Heart left ventricle (tissue), 16 donors: Measurements from ENCODE around the gene ALPK3. TPM values are rescaled to one million over a fixed set of nuclear protein-coding genes. Genes with fewer than 3 reads are reported as not detected.

Source experiments
- ATAC-seq, 4 donors: fragments of 200-7000 bp; cut with Tn5 transposase; one replicate each; pipeline ENCODE4 v1.9.1; 2020 to 2022; ENCODE audit warnings: moderate library complexity in 4 of 4, mild to moderate bottlenecking in 3 of 4, moderate number of reproducible peaks in 1 of 4
- DNase-seq, 5 donors: peaks; one replicate each; pipeline ENCODE4 v3.0.0-alpha.2; 2020
- H3K27ac ChIP-seq, 12 donors: fragments of 200-600 bp; sonication (generic) in 4 of 12; one replicate each; pipeline versions ENCODE4 v1.5.0 to v1.8.0; 2016 to 2022; ENCODE audit warnings: mild to moderate bottlenecking in 2 of 12
- H3K27me3 ChIP-seq, 9 donors: fragments of 200-600 bp; sonication (generic) in 2 of 9; one replicate each; pipeline versions ENCODE4 v1.5.1 to v1.8.0; 2016 to 2022; ENCODE audit warnings: mild to moderate bottlenecking in 3 of 9
- H3K36me3 ChIP-seq, 9 donors: fragments of 200-600 bp; sonication (generic) in 2 of 9; one replicate each; pipeline versions ENCODE4 v1.5.0 to v1.8.0; 2018 to 2022; ENCODE audit warnings: mild to moderate bottlenecking in 2 of 9
- H3K4me1 ChIP-seq, 12 donors: fragments of 200-600 bp; sonication (generic) in 4 of 12; one replicate each; pipeline versions ENCODE4 v1.5.0 to v1.8.0; 2016 to 2022; ENCODE audit warnings: mild to moderate bottlenecking in 3 of 12
- H3K4me3 ChIP-seq, 12 donors: fragments of 200-600 bp; sonication (generic) in 4 of 12; one replicate each; pipeline versions ENCODE4 v1.5.0 to v1.8.0; 2017 to 2022; ENCODE audit warnings: mild to moderate bottlenecking in 9 of 12, moderate library complexity in 4 of 12
- H3K9me3 ChIP-seq, 12 donors: fragments of 200-600 bp; sonication (generic) in 4 of 12; one replicate each; pipeline versions ENCODE4 v1.5.0 to v1.8.0; 2016 to 2022; ENCODE audit warnings: mild to moderate bottlenecking in 1 of 12
- POLR2A ChIP-seq, 2 donors: fragments of 450-650 bp; IDR thresholded peaks; one replicate each; pipeline ENCODE4 v1.6.1; 2017; ENCODE audit warnings: antibody characterized with exemption in 2 of 2, mild to moderate bottlenecking in 2 of 2, moderate library complexity in 2 of 2
- WGBS, 4 donors: extraction: QIAGEN DNeasy Blood & Tissue Kit in 2 of 4; methylation state at CpG; one replicate each; pipeline versions ENCODE4 v1.1.5 to v1.1.7; 2013 to 2018; 5-methylcytosine and 5-hydroxymethylcytosine counted together
- intact Hi-C, 10 donors: fragments of 100-400 bp; cut with DNase I; formaldehyde crosslinking; loops; one replicate each; pipeline versions ENCODE4 v1.11.1 to v1.14.2; 2022
- polyA plus RNA-seq, 2 donors: library from polyadenylated mRNA; stranded (reverse); fragments of 200-250 nt; gene quantifications; one replicate each; pipeline ENCODE4 v1.2.3, GENCODE V29; 2013
- total RNA-seq, 9 donors: library from RNA; depleted of rRNA in 2 of 9; stranded (reverse); fragments of >200 nt in 2 of 9; fragmentation: NEBNext Ultra II Directional in 3 of 9; extraction: Animal tissue kit (Norgen Biotek cat#: 25700) in 3 of 9; gene quantifications; one replicate each; pipeline versions ENCODE4 v1.1.0 to v1.2.4, GENCODE V29; 2016 to 2023
- TF ChIP-seq, protein P1 (sequence below), 12 donors: fragments of 200-600 bp; sonication (generic) in 4 of 12; IDR thresholded peaks; one replicate each; pipeline versions ENCODE4 v1.5.0 to v1.8.0; 2018 to 2022; ENCODE audit warnings: antibody characterized with exemption in 12 of 12, mild to moderate bottlenecking in 5 of 12
- donor health status: ischemic (EF 13 %, LVEDD 7.1; RV severe dilation, severe dysfunction).
- donor health status: healthy with polysubstance abuse.
- donor health status: DM: no; HTN: yes; CAD: no.
- donor health status: DM: no; HTN: no; CAD: no.
- donor health status: ischemic (EF 25% LVEDD 6.9; RV normal size, moderate dysfunction).
- donor health status: ischemic (EF 25% LVEDD 5.7; RV mildly dilated, moderate dysfunction).
- donor health status: healthy.
- donor health status: DM: yes; HTN: yes; CAD: no.
- donor health status: ischemic (EF 35%, LVEDD 5.7; RV mildly dilated, moderate dysfunction).
- donor health status: nonischemic (EF 11% LVEDD 7.7; RV severe dilation, severe dysfunction).
- donor health status: DM: yes; HTN: yes; CAD: no.
- donor health status: PGD.
- donor health status: ischemic (EF 29% LVEDD 5.4; RV normal size, mild dysfunction).
- donor health status: nonischemic (EF 23%, LVEDD 6.1; RV moderate dilation, normal function).

The ALPK3 gene
- total and polyA plus RNA-seq, 11 donors: 82.2 to 258 (median 144) TPM

DNA sequence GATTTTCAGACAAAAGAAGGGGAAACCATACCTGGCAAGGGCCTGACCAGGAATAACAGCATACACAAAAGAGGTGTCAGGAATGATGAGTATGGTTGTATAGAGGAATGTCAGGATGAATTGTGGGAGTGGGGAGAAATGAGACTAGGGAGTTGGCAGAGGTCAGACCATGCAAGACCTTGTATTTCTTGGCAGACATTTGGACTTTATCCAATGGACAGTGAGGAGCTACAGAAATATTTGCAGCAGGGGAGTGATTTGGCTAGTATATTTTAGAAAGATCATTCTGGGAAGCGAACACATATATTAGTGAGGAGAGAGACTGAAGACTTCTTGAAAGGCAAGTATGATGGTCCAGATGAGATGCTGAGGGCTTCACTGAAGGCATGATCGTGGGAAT, 25.4 kb upstream of the ALPK3 start:
- TF ChIP-seq POLR2A (IDR thresholded peaks at IDR 0.05): no peak
- TF ChIP-seq, protein P1, sequence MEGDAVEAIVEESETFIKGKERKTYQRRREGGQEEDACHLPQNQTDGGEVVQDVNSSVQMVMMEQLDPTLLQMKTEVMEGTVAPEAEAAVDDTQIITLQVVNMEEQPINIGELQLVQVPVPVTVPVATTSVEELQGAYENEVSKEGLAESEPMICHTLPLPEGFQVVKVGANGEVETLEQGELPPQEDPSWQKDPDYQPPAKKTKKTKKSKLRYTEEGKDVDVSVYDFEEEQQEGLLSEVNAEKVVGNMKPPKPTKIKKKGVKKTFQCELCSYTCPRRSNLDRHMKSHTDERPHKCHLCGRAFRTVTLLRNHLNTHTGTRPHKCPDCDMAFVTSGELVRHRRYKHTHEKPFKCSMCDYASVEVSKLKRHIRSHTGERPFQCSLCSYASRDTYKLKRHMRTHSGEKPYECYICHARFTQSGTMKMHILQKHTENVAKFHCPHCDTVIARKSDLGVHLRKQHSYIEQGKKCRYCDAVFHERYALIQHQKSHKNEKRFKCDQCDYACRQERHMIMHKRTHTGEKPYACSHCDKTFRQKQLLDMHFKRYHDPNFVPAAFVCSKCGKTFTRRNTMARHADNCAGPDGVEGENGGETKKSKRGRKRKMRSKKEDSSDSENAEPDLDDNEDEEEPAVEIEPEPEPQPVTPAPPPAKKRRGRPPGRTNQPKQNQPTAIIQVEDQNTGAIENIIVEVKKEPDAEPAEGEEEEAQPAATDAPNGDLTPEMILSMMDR (IDR thresholded peaks at IDR 0.05): no peak
- peaks cover 0 to 69% (median 42%) of the 10 kb centered on the region in 9 donors for H3K36me3 ChIP-seq
- H3K4me1 ChIP-seq: peaks cover 0 to 26% (median 14%) of the 10 kb centered on the region in 12 donors
- H3K9me3 ChIP-seq: no peaks in the 10 kb centered on the region
- intact Hi-C loops: loop anchor here in 1 of 10 donors (10.0 kb wide), 1 partner anchor 107 kb away; no protein-coding TSS in a partner anchor
- no peak overlapping the region for H3K4me3 ChIP-seq
- H3K27me3 ChIP-seq: no peaks in the 10 kb centered on the region
- ATAC-seq: no peak
- no peak for DNase-seq
- no peak overlapping the region for H3K27ac ChIP-seq
- whole genome bisulfite sequencing, 4 donors: 94 to 96% (median 95%) methylated on average over 2 of the region's 2 CpGs

DNA sequence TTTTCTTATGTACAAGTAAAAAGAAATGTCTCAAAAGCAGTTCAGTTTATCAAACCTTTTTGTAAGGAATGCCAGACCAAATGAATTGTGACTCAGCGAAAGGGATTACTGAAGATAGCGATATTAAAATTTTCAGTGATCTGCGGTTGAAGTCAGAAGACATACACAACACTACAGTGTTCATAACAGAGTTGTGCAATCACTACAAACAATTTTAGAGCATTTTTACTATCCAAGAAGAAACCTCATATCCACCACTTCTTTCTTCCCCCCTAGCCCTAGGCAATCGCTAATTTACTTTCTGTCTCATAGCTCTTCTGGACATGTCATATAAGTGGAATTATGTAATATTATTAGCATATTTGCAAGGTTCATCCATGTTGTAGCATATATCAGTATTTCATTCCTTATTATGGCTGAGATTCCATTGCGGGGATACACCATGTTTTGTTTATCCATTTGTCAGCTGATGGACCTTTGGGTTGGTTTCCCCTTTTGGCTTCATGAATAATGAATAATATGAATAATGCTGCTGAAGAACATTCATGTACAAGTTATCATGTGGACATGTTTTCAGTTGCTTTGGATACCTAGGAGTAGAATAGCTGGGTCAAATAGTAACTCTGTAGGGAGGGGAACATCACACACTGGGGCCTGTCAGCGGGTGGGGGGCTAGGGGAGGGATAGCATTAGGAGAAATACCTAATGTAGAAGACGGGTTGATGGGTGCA, 23.6 kb upstream of the ALPK3 start:
- ATAC-seq (no peak), DNase-seq (no peak)
- H3K27me3 ChIP-seq: no peaks in the 10 kb centered on the region
- H3K9me3 ChIP-seq: no peaks in the 10 kb centered on the region
- H3K4me1 ChIP-seq: peaks cover 0 to 9% (median under 1%) of the 10 kb centered on the region in 12 donors
- TF ChIP-seq, protein P1 (IDR thresholded peaks at IDR 0.05): no peak
- no peak for TF ChIP-seq POLR2A (IDR thresholded peaks at IDR 0.05)
- intact Hi-C loops: loop anchor here in 1 of 10 donors (10.0 kb wide), 1 partner anchor 109 kb away; no protein-coding TSS in a partner anchor
- no peak overlapping the region for H3K4me3 ChIP-seq
- no peak overlapping the region for H3K27ac ChIP-seq
- peaks cover 0 to 84% (median 60%) of the 10 kb centered on the region in 9 donors for H3K36me3 ChIP-seq
- WGBS, 4 donors: 96 to 98% (median 97%) methylated on average over 7 of the region's 7 CpGs

- H3K36me3 ChIP-seq: peaks cover 0 to 86% (median 66%) of the 10 kb centered on the region in 9 donors
- DNase-seq: no peak
- H3K27me3 ChIP-seq: no peaks in the 10 kb centered on the region
- WGBS, 4 donors: 89 to 92% (median 90%) methylated on average over 4 of the region's 4 CpGs
- ATAC-seq: no peak
- H3K4me1 ChIP-seq: peaks cover 0 to 9% (median 0%) of the 10 kb centered on the region in 12 donors
- no peak overlapping the region for H3K4me3 ChIP-seq
- H3K9me3 ChIP-seq: no peaks in the 10 kb centered on the region
- no peak overlapping the region for H3K27ac ChIP-seq
- TF ChIP-seq, protein P1 (IDR thresholded peaks at IDR 0.05): no peak
- TF ChIP-seq POLR2A (IDR thresholded peaks at IDR 0.05): no peak
- intact Hi-C loops: loop anchor here in 1 of 10 donors (10.0 kb wide), 1 partner anchor 109 kb away; no protein-coding TSS in a partner anchor
Observed at GRCh38 chr15:84794162-84794547, 23.0 kb upstream of the ALPK3 start.

DNA sequence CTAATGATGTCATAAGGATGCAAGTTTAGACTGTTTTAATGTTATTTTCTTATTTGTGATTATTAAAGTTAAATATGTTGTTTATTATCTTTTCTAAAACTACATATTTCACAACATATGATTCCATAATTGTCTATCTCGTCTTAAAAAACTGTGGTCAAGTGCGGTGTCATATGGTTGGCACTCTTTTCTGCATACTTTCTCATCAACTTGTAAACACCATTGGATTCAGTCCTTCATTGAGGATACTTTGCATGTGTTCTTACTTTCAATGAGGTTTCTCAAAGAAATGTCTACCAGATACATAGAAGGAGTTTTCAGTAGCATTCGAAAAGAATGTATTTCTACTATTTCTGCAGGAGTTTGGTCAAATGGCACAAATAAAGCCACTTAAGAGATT, 22.0 kb upstream of the ALPK3 start:
- TF ChIP-seq, protein P1 (IDR thresholded peaks at IDR 0.05): no peak
- no peak for TF ChIP-seq POLR2A (IDR thresholded peaks at IDR 0.05)
- intact Hi-C loops: loop anchor here in 1 of 10 donors (10.0 kb wide), 1 partner anchor 110 kb away; no protein-coding TSS in a partner anchor
- no peaks in the 10 kb centered on the region for H3K9me3 ChIP-seq
- peaks cover 0 to 8% (median 0%) of the 10 kb centered on the region in 12 donors for H3K4me1 ChIP-seq
- no peak overlapping the region for H3K27ac ChIP-seq
- peaks cover 3 to 95% (median 76%) of the 10 kb centered on the region in 9 donors for H3K36me3 ChIP-seq
- no peaks in the 10 kb centered on the region for H3K27me3 ChIP-seq
- no peak overlapping the region for H3K4me3 ChIP-seq
- DNase-seq (no peak), ATAC-seq (no peak)
- 85 to 90% (median 86%) methylated on average over 3 of the region's 3 CpGs for WGBS, 4 donors
